ENCODE measurements around the gene PDZRN4. TPM values are rescaled to one million over a fixed set of nuclear protein-coding genes. Genes with fewer than 3 reads are reported as not detected.
"Not testable (repeated sequence)": the region's sequence is repeated elsewhere in the genome, so short reads cannot be mapped to it uniquely, and the experiment has no call there.

The PDZRN4 gene
- total RNA-seq, 2 donors from 2014 or later: not detected

GRCh38 chr12:41615174-41615573, 427.1 kb downstream of the PDZRN4 start:
- H3K36me3 Mint-ChIP-seq (ENCODE audit: low read depth); H3K4me3 Mint-ChIP-seq; H3K4me1 Mint-ChIP-seq; ATAC-seq (replicated peaks); H3K27ac Mint-ChIP-seq; H3K9me3 Mint-ChIP-seq; H3K27me3 Mint-ChIP-seq: not testable (repeated sequence)

DNA sequence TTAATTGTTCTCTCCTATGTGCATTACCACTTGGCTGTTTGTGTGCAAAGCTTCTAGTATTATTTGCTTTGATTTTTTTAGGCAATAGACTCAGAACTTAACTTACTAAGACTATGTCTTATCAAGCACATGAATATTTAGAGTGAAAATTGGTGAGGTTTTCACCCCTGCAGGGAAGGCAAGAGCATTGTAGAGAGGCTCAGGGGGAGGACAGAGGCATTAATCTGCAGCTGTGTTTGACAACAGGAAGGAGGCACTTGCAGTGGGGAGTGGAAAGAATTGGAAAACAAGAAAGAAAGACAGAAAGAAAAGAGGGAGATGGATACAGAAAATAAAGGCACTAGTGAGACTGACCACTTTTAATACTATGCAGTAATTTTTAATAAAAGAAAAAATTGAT, 431.6 kb downstream of the PDZRN4 start:
- Mint-ChIP-seq H3K9me3 (peaks cover 4% of the 10 kb centered on the region), H3K4me3 (no peak overlapping the region), H3K36me3 (ENCODE audit: low read depth) (no peaks in the 10 kb centered on the region), H3K27me3 (peaks cover 3% of the 10 kb centered on the region), H3K27ac (no peak overlapping the region), H3K4me1 (no peaks in the 10 kb centered on the region)
- no peak for ATAC-seq (replicated peaks)

- no peak overlapping the region for H3K4me3 Mint-ChIP-seq
- H3K36me3 Mint-ChIP-seq (ENCODE audit: low read depth): no peaks in the 10 kb centered on the region
- no peaks in the 10 kb centered on the region for H3K4me1 Mint-ChIP-seq
Observed at GRCh38 chr12:41621291-41621690, 433.2 kb downstream of the PDZRN4 start.

More at GRCh38 chr12:41621291-41621690, 433.2 kb downstream of the PDZRN4 start:
- Mint-ChIP-seq H3K27ac (no peak overlapping the region), H3K27me3 (peaks cover 3% of the 10 kb centered on the region), H3K9me3 (peaks cover 3% of the 10 kb centered on the region)
- ATAC-seq (replicated peaks): no peak
